MCF 10A (cell line): ENCODE results near the gene ELMO1. TPM values are rescaled to one million over a fixed set of nuclear protein-coding genes. Genes with fewer than 3 reads are reported as not detected.

Experiments
- BruUV-seq: library from RNA; stranded (reverse); fragments of 400-500 nt; replicated peaks from 2 replicates; lab custom pipeline; 2021; lab: Mats Ljungman, UMichigan
- CTCF ChIA-PET: fragments of 300-600 bp; sonication (Branson Sonifier 250); formaldehyde crosslinking; extraction: SDS; loops from one replicate; lab custom pipeline; 2021; ENCODE audit warnings: antibody characterized with exemption, inconsistent platforms; lab: Yijun Ruan, JAX
- POLR2A ChIA-PET: fragments of 300-600, 350-650 bp; sonication (Branson Sonifier 250); formaldehyde crosslinking; extraction: SDS; loops from one replicate; lab custom pipeline; 2020; ENCODE audit warnings: antibody characterized with exemption, inconsistent platforms; lab: Yijun Ruan, JAX
- DNase-seq: peaks from one replicate; pipeline ENCODE4 v3.0.0-alpha.2; 2018; ENCODE audit not compliant: unreplicated experiment
- H3K27ac Mint-ChIP-seq: one replicate; pipeline ENCODE4 v1.8.0; 2022; ENCODE audit warnings: mild to moderate bottlenecking, low read depth, mixed read lengths; ENCODE audit not compliant: unreplicated experiment
- H3K27me3 Mint-ChIP-seq: one replicate; pipeline ENCODE4 v1.8.0; 2022; ENCODE audit warnings: mixed read lengths; ENCODE audit not compliant: insufficient read depth, unreplicated experiment
- H3K36me3 Mint-ChIP-seq: one replicate; pipeline ENCODE4 v1.8.0; 2022; ENCODE audit warnings: mild to moderate bottlenecking, moderate library complexity, mixed read lengths; ENCODE audit not compliant: insufficient read depth, unreplicated experiment
- H3K4me1 Mint-ChIP-seq: one replicate; pipeline ENCODE4 v1.8.0; 2022; ENCODE audit warnings: mixed read lengths; ENCODE audit not compliant: insufficient read depth, unreplicated experiment
- H3K4me3 Mint-ChIP-seq: one replicate; pipeline ENCODE4 v1.8.0; 2022; ENCODE audit warnings: mild to moderate bottlenecking, moderate library complexity, mixed read lengths; ENCODE audit not compliant: unreplicated experiment
- H3K9me3 Mint-ChIP-seq: one replicate; pipeline ENCODE4 v1.8.0; 2022; ENCODE audit warnings: mixed read lengths; ENCODE audit not compliant: unreplicated experiment
- CTCF ChIP-seq: fragments of 200-600 bp; IDR thresholded peaks from one replicate; pipeline ENCODE4 v1.8.0; 2022; ENCODE audit warnings: antibody characterized with exemption, mild to moderate bottlenecking; ENCODE audit not compliant: unreplicated experiment
- intact Hi-C: fragments of 100-400 bp; cut with micrococcal nuclease; formaldehyde crosslinking; loops from 2 replicates; pipeline ENCODE4 v1.14.1; 2022
- total RNA-seq: library from RNA; stranded (reverse); gene quantifications from 2 replicates; pipeline ENCODE4 v1.2.3, GENCODE V29; 2022

The ELMO1 gene
- total RNA-seq, 1 experiment from 2014 or later = 0.30 TPM

- CTCF ChIA-PET = interaction anchor here (0.6 to 4.8 kb wide), 5 partner anchors 10 to 270 kb away, joined by 3 to 30 read pairs (median 3); no protein-coding TSS in a partner anchor
These were observed 223.9 kb downstream of the ELMO1 start for GRCh38 chr7:37224746-37225145.

GRCh38 chr7:37220664-37221063 lies 228.0 kb downstream of the ELMO1 start:
- Mint-ChIP-seq H3K27ac (no peak overlapping the region), H3K36me3 (no peaks in the 10 kb centered on the region), H3K4me1 (peaks cover 5% of the 10 kb centered on the region), H3K4me3 (no peak overlapping the region), H3K9me3 (no peaks in the 10 kb centered on the region), H3K27me3 (no peaks in the 10 kb centered on the region)
- no peak for TF ChIP-seq CTCF
- no peak for DNase-seq
- intact Hi-C loops = no loop called here
- BruUV-seq = no TSS peak
- CTCF ChIA-PET = interaction anchor here (1.0 to 1.3 kb wide), 2 partner anchors 14 to 995 kb away, joined by 3 to 5 read pairs; no protein-coding TSS in a partner anchor
- POLR2A ChIA-PET = interaction anchor here (0.8 kb wide), 2 partner anchors 10 to 13 kb away, joined by 3 to 4 read pairs; no protein-coding TSS in a partner anchor

More at GRCh38 chr7:37224746-37225145, 223.9 kb downstream of the ELMO1 start:
- BruUV-seq = no TSS peak
- intact Hi-C loops = no loop called here
- H3K9me3 Mint-ChIP-seq = no peaks in the 10 kb centered on the region
- DNase-seq = no peak
- no peaks in the 10 kb centered on the region for H3K4me1 Mint-ChIP-seq
- TF ChIP-seq CTCF = no peak
- H3K36me3 Mint-ChIP-seq = no peaks in the 10 kb centered on the region
- H3K4me3 Mint-ChIP-seq = no peak overlapping the region
- no peak overlapping the region for H3K27ac Mint-ChIP-seq
- no peaks in the 10 kb centered on the region for H3K27me3 Mint-ChIP-seq
- POLR2A ChIA-PET = no interaction called here

GRCh38 chr7:37218956-37219355 lies 229.7 kb downstream of the ELMO1 start:
- no peak for TF ChIP-seq CTCF
- Mint-ChIP-seq H3K4me3 (no peak overlapping the region), H3K4me1 (peaks cover 5% of the 10 kb centered on the region), H3K9me3 (no peaks in the 10 kb centered on the region), H3K27ac (no peak overlapping the region), H3K36me3 (no peaks in the 10 kb centered on the region), H3K27me3 (no peaks in the 10 kb centered on the region)
- ChIA-PET CTCF (interaction anchor here (1.2 to 1.7 kb wide), 2 partner anchors 10 to 18 kb away, joined by 8 to 10 read pairs; no protein-coding TSS in a partner anchor), POLR2A (no interaction called here)
- intact Hi-C loops = no loop called here
- no TSS peak for BruUV-seq
- DNase-seq = no peak

GRCh38 chr7:37216923-37217322 lies 231.7 kb downstream of the ELMO1 start:
- intact Hi-C loops = no loop called here
- Mint-ChIP-seq H3K9me3 (no peaks in the 10 kb centered on the region), H3K4me1 (peaks cover 5% of the 10 kb centered on the region), H3K36me3 (no peaks in the 10 kb centered on the region), H3K27me3 (no peaks in the 10 kb centered on the region), H3K27ac (no peak overlapping the region), H3K4me3 (no peak overlapping the region)
- no TSS peak for BruUV-seq
- POLR2A ChIA-PET = no interaction called here
- no peak for DNase-seq
- no peak for TF ChIP-seq CTCF
- CTCF ChIA-PET = interaction anchor here (0.5 to 0.8 kb wide), 2 partner anchors 16 to 1167 kb away, joined by 4 to 5 read pairs; no protein-coding TSS in a partner anchor
